Retina (tissue), 1 donor: ENCODE measurements around the gene ARFGAP1.
"Not testable (repeated sequence)": the region's sequence is repeated elsewhere in the genome, so short reads cannot be mapped to it uniquely, and the experiment has no call there.

ENCODE experiments used
- DNase-seq: peaks from one replicate; pipeline ENCODE4 v3.0.0-alpha.2; 2016

The ARFGAP1 gene

DNA sequence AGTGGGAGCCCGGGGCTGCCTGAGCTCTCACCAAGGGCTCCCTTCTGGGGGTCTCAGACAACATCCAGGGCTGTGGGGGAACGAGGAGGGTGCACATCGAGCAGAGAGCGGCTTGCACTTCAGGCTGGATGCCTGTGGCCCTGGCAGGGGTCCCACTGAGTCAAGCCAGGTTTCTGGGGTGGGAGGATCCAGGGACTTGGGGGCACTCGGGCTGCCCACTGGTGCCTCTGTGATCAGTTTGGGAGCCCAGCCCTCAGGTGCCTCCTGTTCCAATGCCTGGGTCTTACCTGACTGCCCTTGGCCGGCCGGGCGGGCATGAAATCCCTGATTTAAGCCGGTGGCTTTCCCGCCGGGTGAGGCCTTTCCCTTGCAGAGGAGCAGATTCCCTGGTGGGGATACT lies 20.8 kb downstream of the ARFGAP1 start:
- peak; percentile 15 for DNase-seq

- DNase-seq = peak; percentile 8
Observed at GRCh38 chr20:63293871-63294535, 21.4 kb downstream of the ARFGAP1 start.

GRCh38 chr20:63294536-63294900 lies 21.9 kb downstream of the ARFGAP1 start:
- no peak for DNase-seq

DNA sequence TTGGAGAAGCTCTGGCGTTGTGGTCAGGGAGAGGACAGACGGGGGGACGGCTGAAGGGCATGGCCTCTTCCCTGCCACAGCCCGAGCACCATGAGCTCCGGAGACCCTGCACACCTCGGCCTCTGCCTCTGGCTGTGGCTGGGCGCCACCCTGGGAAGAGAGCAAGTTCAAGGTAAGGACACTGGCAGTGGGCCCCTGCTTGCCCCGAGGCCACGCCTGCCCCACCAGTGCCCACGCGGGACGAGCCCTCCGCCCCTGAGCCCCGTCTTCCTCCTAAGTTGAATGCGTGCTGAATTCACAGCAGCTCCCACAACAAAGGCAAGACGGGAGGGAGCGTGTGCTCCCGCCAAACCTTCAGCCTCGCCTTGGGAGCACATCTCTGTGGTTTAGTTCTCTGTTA lies 22.4 kb downstream of the ARFGAP1 start:
- no peak for DNase-seq

GRCh38 chr20:63295422-63295821 lies 22.8 kb downstream of the ARFGAP1 start:
- DNase-seq = no peak

- no peak for DNase-seq
Observed at GRCh38 chr20:63295846-63296245, 23.2 kb downstream of the ARFGAP1 start.

DNA sequence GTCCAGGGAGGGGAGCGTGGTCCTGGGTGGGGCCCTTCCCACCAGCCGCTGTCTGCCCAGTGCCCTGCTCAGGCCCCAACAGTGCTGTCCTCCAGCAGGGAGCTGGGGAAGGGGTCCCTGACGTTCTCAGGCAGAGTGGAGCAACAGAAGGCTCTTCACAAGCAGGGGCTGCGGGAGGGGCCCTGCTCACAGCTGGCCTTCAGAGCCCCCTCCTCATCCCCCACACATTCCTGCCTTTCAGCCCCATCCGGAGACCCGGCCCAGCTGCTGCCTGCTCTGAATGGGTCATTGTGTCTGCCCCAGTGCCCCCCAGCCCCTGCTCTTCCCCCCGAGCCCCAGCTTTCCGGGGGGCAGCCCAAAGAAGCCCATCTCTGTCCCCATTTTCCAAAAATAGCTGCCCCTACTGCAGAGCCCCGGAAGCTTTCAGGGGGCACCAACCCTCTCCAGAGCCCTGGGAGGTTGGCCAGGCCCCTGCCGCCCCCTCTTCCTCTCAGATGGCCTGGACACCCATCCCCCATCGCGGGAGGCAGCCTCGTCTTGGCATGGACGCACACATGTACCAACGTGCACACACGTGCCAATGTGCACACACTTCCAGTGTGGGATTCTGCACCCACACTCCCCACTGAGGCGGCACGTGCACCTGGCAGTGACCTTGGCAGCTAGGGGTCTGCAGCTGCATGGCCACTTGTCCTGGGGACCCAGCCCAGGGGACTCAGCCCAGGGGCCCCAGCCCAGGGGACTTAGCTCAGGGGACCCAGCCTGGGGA lies 24.1 kb downstream of the ARFGAP1 start:
- DNase-seq = no peak

- no peak for DNase-seq
Observed at GRCh38 chr20:63297371-63297781, 24.8 kb downstream of the ARFGAP1 start.

DNA sequence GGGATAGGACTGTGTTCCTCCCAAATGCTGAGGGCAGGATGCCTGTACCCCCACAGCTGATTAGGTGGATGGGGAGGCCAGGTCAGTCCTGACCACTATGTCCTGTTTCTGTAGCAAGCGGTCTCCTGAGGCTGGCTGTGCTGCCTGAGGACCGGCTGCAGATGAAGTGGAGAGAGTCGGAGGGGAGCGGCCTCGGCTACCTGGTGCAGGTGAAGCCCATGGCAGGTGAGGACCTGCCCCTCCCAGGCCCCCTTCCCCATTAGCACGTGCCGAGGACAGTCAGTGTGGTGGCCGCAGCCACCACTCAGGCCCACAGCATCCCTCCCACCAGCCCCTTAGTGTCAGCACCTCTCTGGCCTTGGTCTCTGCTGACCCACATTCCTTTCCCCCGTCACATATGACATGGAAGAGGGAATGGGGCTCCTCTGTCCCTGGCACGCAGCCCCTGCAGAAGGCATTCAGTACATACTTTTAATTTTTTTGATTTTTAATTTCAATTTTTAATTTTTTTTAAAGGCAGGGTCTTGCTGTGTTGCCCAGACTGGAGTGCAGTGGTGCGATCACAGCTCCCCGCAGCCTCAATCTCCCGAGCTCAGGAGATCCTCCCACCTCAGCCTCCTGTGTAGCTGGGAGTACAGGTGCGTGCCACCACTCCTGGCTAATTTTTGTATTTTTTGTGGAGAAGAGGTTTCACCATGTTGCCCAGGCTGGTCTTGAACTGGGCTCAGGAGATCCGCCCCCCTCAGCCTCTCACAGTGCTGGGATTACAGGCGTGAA lies 25.4 kb downstream of the ARFGAP1 start:
- no peak for DNase-seq

GRCh38 chr20:63298731-63299312 lies 26.2 kb downstream of the ARFGAP1 start:
- no peak for DNase-seq

DNA sequence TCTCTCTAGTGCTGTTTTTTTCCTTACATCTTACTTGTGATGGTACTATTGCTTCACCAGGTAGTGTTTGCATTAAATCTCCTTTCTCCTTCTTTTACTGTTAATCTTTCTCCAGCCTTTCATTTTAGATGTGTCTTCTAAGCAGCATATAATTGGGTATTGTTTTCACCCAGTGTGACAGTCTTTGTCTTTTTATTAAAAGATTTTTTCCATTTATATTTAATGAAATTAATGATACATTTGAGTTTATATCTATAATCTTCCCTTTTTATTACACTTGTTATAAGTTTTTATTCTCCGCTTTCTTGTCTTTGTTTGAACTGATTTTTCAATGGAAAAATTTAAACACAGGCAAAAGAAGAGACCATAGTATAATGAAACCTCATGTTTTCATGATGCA lies 29.1 kb downstream of the ARFGAP1 start:
- DNase-seq = no peak

DNA sequence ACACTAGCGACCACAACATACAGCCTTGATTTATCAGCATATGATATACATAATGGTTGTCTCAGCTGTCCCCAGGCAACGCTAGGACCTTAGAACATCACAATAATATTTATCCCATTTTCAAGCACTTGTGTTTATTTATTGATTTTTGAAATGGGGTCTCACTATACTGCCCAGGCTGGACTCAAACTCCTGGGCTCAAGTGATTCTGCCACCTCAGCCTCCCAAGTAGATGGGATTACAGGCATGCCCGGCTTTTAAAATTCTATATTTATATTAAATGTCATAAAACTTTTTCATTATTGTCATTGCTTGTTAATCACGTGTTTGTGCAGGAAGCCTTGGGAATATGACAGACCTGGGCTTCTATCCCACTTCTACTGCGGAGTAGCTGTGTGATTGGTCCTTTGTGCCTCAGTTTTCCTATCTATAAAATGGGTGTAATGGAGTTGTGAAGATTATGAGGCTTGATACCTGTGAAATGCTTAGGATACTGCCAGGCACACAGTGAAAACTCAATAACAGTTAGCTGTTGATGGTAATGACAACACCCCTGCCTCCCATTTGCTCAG lies 30.6 kb downstream of the ARFGAP1 start:
- DNase-seq = no peak

- DNase-seq = no peak
Observed at GRCh38 chr20:63305393-63305792, 32.8 kb downstream of the ARFGAP1 start.

DNA sequence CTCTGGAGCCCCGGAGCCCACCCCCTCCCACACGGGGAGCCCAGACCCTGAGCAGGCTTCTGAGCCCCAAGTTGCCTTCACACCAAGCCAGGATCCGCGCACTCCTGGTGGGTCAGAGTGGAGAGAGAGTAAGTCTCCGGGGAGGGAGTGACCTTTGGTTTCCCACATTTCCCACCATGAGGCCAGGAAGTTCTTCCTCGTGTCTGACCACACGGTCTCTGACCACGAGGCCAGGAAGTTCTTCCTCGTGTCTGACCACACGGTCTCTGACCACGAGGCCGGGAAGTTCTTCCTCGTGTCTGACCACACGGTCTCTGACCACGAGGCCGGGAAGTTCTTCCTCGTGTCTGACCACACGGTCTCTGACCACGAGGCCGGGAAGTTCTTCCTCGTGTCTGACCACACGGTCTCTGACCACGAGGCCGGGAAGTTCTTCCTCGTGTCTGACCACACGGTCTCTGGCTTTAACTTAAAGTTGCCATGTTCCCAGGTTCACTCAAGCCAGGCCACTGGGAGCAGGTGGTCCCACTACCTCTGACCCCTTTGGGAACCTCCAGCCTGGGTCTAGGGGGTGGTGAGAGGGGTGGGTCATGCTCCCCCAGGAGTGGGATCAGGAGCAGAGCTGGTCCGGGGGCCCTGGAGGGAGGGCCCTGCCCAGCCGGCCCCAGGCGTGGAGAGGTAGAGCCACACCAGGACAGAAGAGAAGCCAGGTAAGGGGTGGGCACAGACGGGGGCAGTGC lies 33.5 kb downstream of the ARFGAP1 start:
- not testable (repeated sequence) for DNase-seq

- DNase-seq = no peak
Observed at GRCh38 chr20:63306673-63307537, 34.3 kb downstream of the ARFGAP1 start.

GRCh38 chr20:63307538-63308217 lies 35.1 kb downstream of the ARFGAP1 start:
- no peak for DNase-seq

- DNase-seq = no peak
Observed at GRCh38 chr20:63308218-63308911, 35.8 kb downstream of the ARFGAP1 start.

GRCh38 chr20:63309261-63310071 lies 36.9 kb downstream of the ARFGAP1 start:
- DNase-seq = peak; percentile 91
